NCI-H2081 treated with DMSO at 0.1 percent for 48 hours (cell line): ENCODE results near the gene GNA14.
"Not testable (repeated sequence)": the region's sequence is repeated elsewhere in the genome, so short reads cannot be mapped to it uniquely, and the experiment has no call there.

Source experiments
- DNase-seq: peaks from one replicate; lab custom pipeline; 2025; lab: John Stamatoyannopoulos, UW

The GNA14 gene

DNA sequence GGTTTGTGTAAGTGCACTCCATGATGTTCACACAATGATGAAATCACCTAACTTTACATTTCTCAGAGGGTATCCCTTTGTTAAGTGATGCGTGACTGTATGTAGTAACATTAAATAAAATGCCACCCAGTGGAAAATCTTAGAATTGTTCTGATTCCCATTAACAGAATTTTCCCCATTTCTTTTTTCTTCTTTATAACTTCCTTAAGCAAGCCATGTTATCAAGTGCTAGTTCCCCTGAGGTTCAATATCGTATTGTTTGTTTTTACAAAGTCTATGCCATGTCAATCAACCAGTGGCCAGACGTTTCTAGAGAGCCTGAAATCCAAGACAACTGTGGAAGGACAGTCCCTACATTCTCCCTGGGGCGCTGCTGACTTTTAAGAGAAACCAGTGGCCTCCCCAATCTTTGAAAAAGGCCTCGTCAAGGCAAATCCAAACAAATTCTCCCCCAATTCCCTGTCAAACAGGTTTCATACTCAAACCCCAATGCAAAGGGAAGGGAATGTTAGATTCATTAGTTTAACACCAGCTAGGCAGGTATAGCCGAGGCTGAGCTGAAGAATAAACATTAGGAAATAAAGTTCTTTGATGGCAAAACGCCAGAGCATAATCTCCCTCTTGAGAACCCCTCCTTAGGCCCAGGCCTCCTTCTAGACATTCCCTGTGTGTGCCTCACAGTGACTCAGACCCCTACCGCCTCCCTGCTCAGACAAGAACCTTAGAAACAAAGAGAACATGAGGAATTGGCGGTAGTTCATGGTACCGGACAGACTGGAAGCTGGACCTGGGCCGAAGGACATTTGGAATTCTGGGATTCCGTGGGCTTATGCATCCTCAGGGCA, 198.7 kb downstream of the GNA14 start:
- no peak for DNase-seq

- DNase-seq, result no peak
Observed at GRCh38 chr9:77447646-77448045, 200.5 kb downstream of the GNA14 start.

DNA sequence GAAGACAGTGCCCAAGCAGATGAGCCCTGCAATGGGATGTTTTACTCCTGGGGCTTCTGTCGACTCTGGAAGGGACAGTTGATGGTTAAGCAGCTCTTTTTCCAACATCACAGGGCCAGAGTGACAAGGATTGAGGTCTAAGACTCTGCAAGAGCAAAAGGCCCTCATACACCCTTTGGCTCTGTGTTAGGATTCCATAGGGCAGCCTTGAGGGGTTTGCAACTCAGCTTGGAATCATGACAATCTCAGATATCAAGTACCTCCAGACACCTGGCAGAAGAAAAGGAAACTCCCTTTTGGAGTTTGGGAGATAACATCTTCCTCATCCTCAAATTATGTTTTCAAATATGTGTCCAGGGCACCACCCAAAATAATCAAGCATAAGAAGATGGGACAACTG, 205.7 kb downstream of the GNA14 start:
- no peak for DNase-seq

- not testable (repeated sequence) for DNase-seq
Observed at GRCh38 chr9:77441124-77441523, 207.0 kb downstream of the GNA14 start.

DNA sequence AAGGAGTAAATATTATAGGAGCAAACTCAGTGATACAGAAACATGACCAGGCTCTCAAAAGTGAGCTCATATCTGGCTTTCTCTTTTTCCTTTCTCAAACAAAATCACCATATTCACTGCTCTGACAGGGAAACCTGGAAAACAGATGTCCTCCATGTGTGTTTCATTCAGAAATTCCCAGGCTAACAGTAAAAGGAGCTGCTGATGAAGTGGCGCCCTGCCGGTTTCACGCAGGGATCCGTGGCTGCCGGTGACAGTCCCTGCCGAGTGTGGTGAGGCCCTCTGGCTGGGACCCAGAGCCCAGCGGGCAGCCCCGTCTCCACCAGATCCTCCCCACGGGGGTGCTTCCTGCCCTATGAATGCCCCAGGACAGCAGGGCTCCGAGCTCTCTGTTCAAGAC, 208.1 kb downstream of the GNA14 start:
- DNase-seq, result peak; percentile 88

DNA sequence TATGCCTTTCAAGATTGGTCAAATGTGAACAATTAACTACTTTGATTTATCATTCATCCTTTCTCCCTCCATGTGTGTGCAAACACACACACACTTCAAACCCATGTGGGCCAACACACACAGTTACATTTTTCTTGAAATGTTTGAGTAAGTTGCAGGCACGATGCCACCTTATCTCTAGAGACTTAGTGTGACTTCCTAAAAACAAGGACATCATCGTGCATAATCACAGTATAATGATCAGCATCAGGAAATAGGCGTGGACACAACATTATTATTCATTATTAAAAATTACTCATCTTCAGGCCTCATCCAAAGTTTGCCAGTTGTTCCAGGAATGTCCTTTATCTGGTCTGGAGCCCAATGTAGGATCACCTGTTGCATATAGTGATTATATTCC, 209.5 kb downstream of the GNA14 start:
- DNase-seq, result no peak

- DNase-seq, result no peak
Observed at GRCh38 chr9:77435688-77436087, 212.4 kb downstream of the GNA14 start.

DNA sequence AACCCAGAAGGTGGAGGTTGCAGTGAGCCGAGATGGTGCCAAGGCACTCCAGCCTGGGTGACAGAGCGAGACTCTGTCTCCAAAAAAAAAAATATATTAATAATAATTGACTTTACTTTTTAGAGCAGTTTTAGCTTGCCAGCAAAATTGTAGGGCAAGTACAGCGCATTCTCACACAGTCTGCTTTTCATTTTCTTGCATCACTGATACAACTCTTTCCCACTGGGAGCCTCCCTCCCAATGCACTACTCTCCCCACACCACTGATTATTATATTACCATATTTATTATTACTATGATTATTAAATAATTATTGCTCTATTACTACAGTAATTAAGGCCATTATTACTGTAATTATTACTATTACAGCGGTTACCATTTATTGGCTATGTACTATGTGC, 212.8 kb downstream of the GNA14 start:
- DNase-seq, result no peak

DNA sequence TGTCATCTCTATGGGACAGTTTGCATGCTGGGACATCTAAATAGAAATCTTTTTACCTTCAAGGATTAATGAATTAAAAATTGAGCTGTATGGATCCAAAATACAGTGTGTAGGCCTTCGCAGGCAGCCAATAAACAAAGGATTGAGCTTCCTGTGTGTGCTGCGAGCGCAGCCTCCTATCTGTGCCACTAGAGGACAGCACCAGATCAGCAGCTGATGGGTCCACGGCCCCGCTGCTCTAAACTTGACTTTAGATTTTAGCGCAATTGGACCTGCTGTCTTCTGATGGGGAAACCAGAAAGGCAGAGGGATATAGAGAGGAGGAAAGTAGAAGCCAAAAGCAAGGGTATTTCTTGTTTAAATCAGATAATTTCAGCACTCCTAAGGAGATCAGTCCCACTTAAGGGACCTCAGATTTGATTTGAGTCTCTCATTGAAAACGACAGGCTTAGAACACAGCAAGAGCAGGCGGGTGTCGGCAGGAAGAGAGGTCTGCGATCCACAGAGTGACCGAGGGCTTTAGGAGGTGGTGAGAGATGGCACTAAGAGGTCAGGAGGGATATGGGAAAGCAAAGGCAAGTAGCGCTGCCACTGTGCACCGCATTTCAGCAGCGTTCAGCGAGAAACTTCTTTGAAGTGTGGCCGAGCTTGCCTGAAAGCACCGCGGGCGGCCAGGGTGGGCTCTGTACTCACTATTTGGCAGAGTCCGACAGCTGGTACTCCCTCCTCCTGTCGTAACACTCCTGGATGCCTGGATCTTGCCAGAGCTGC, 214.3 kb downstream of the GNA14 start:
- DNase-seq, result no peak

DNA sequence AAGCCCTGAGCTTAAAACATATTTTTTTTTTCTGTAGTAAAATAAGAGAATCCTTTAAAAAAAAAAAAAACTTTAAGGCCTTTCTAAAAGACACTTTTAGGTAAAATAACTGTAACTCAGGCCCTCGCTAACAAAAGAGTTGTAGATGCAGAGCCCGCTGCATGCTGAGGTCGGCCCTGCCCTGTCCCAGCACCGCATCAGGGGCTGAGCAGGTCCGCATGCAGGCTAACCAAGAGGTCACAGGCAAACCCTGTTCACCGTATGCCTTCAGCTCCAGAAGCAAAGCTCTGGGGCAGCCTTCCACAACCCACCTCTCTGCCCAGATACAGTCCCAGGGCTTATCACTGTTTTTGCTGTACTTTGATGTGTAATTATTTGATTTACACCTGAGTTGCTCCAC, 216.1 kb downstream of the GNA14 start:
- no peak for DNase-seq

- DNase-seq, result no peak
Observed at GRCh38 chr9:77429928-77430327, 218.2 kb downstream of the GNA14 start.

- no peak for DNase-seq
Observed at GRCh38 chr9:77427256-77427927, 220.7 kb downstream of the GNA14 start.

- DNase-seq, result no peak
Observed at GRCh38 chr9:77426712-77427111, 221.4 kb downstream of the GNA14 start.

DNA sequence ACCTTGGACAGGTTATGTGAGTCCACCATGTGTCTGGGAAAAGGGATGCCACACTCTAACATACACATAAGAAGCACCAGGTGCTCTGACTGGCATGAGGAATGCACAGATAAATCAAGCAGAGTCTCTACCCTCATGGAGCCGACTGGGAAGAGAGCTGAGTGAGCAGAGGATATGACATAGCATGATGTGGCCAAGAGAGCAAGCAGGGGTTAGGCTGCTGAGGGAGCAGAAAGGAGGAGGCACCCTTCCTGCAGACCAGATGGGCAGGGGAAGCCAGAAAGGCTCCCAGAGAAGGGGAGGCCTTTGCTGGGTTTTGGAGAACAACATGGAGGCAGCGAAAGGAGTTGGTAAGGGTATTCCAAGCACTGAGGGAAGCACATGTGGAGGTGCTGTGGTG, 223.1 kb downstream of the GNA14 start:
- no peak for DNase-seq

GRCh38 chr9:77423841-77424240, 224.3 kb downstream of the GNA14 start:
- no peak for DNase-seq

DNA sequence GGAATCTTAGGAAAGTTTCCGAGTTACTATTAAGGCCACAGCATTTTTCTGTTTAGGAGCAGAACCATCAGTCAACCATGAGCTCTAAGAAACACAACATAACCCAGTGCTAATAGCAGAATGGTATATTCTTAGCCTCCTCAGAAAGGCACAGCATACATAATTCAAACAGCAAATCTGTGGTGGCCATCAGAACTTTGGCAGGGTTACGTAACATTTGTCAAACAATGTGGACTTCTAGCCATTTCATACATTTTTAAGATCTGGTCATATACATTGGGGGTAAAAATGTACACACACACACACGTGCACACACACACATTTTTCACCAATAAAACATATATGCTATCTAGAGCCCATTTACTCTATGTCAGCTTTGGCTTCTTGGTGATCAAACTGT, 225.2 kb downstream of the GNA14 start:
- no peak for DNase-seq

GRCh38 chr9:77421506-77422265, 226.4 kb downstream of the GNA14 start:
- no peak for DNase-seq

DNA sequence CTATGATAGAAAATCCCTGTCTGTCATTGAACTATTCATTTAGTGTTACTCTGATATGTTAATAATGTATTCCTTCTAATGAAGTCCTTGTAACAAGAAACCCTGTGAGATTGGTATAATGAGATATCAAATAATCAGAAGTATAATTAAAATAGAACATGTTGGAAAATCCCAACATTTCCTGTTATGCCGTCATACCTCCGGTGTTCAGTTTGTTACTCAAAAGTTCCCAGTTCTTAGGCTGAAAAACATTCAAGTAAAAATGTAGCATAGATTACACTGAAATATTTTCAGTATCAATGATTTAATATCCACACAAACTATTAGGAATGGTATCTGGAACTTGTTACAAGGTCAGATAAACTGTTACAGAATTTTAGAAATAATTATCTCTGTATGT, 227.5 kb downstream of the GNA14 start:
- no peak for DNase-seq

DNA sequence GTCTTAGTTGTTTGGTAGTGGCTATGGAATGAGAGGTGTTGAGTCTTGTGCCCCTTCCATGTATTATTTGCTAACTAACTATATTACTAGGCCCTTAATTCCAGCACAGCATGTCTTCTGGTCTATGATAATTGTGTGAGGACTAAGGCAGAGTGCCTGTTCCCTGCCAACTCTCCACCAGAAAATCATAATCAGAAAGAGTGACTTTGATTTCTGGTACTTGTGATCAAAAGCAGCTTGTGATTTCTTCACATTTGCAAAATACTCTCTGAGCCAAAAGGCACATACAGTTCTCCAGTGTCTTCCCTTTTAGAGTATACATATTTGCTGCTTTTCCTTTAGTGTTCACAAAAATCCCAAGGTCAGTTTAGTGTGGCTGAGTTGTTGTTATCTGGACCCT, 229.9 kb downstream of the GNA14 start:
- no peak for DNase-seq

DNA sequence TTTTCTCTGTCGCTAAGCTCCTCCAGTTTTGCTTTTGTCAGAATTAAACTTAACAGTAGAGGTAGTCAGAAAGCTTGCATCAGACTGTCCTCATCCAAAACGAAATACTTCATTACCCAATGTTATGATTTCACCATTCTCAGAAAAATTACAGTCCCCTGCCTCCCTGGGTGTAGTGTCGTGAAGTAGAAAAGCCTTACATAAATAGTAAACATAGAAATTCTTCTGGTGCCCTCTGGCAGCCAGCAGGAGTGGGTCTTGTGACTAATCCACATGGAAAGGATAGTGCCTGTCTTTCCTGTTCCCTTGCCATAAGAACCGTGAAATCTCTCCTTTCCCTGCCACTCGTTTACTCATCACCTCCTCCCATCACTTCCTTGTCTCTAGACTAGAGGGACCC, 230.6 kb downstream of the GNA14 start:
- DNase-seq, result no peak

- DNase-seq, result not testable (repeated sequence)
Observed at GRCh38 chr9:77408521-77408920, 239.6 kb downstream of the GNA14 start.

DNA sequence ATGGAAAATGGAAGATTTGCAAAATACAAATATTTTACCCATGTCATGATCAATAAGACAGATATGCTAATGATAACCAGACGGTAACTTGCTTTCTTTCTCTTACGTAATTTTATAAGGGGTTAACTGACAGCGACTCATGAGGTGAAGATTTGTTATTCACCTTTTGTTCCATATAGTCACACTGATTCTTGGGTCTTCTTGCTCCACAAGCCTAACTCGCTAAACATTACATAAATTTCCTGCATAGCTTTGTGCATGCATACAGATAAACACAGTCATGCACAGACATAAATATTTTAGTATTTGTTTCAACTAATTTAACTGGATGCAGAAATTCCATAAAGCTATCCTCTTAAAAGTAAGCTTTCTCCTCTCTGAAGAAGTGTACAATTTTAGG, 244.9 kb downstream of the GNA14 start:
- no peak for DNase-seq
